ENCODE measurements around the gene EBLN1.
A peak's percentile ranks its signal among the peaks of the same experiment; 100 is the strongest.

Gene EBLN1

GRCh38 chr10:22217842-22218241, at the start of gene EBLN1:
TSS of gene EBLN1 (minus strand) at chr10:22218015. CDS start at chr10:22209983, 8,032 bp downstream.
- DNase-seq (ENCODE audit: low spot score), result no peak

GRCh38 chr10:22265839-22266537, 48.2 kb upstream of the EBLN1 start:
- DNase-seq (ENCODE audit: low spot score), result no peak

DNA sequence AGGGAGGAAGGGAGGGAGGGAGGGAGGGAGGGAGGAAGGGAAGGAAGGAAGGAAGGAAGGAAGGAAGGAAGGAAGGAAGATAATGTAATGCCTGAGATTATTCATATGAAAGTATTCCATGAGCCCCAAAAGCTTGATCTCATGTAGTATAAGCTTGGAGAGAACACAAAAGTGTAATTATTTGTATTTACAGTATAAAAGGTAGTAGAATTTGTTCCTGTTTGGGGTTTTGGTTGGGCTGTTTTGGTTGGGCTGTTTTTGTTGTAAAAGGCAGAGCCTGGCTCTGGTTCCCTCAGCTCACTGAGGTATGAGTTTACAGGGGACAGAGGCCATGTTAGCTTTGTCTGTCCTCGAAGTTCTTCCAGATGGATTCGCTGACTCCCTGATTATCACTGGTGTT, 45.3 kb upstream of the EBLN1 start:
- no peak for DNase-seq (ENCODE audit: low spot score)

DNA sequence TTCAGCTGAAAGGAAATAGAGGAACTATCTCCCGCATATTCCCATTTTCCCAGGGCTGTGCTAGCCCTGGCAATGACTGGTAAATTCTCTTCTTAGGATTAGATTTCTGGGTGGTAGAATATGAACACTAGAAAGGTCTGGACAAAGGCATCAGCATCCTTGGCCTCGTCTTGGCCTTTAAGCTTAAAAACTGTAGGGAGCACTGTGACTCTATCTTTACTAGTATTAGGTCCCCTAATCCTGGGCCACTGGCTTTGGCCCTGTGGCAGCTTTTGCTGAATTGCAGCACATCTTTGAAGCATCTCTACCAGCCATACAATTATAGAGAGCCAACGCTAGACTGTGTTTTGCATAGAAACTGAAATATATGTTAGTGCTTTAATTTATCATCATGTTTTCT, 41.5 kb upstream of the EBLN1 start:
- peak; percentile 34 for DNase-seq (ENCODE audit: low spot score)

GRCh38 chr10:22258471-22258870, 40.7 kb upstream of the EBLN1 start:
- DNase-seq (ENCODE audit: low spot score), result no peak

DNA sequence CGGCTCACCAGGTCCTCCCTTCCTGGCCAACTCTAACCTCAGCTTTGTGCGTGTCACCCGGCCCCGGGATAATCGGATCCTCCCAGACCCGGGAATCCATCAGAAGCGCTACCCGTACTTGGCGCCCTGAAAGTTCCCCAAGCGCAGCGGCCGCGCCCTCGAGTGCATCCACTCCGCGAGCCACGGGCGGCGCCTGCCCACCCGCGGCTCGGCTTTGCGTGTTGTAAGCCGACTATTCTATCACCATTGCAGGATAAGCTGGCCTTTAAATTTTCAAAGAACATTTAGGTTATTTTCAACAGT, 35.7 kb upstream of the EBLN1 start:
- DNase-seq (ENCODE audit: low spot score), result no peak

DNA sequence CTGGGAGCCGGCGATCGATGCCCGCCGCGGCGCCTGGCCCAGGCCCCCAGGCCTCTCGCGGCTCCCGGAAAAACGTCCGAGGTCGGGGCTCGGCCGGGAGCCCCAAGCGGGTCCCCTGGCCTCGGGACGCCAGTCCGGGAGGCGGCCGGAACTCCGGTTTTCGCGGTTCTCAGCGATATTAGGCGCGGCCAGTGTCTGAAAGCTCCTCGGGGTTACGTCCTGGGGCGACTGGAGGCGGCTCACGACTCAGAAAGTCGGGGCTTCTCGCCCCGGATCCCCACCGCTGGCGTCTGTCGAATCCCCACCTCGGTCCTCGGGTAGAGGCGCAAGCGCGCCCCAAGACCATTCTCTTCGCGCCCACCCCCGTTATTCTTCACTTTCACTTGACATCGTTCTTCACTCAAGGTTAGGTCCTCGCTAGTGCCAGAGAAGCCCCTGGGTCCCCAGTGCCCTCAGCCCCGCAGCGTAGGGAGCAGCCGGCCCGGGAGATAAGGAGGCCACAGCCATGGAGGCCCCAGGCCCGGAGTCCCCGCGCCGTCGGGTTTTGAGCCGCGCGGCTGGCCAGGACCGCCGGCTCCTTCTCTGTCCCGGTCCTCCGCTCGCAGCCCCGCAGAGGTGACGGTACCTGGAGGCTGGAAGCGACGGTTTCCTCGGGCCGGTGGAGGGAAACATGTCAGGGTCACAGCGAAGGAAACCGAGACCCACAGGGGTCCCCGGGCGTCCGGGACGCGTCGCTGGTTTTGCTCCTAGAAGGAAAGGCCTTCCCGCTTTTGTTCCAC, 35.2 kb upstream of the EBLN1 start:
- DNase-seq (ENCODE audit: low spot score), result no peak

DNA sequence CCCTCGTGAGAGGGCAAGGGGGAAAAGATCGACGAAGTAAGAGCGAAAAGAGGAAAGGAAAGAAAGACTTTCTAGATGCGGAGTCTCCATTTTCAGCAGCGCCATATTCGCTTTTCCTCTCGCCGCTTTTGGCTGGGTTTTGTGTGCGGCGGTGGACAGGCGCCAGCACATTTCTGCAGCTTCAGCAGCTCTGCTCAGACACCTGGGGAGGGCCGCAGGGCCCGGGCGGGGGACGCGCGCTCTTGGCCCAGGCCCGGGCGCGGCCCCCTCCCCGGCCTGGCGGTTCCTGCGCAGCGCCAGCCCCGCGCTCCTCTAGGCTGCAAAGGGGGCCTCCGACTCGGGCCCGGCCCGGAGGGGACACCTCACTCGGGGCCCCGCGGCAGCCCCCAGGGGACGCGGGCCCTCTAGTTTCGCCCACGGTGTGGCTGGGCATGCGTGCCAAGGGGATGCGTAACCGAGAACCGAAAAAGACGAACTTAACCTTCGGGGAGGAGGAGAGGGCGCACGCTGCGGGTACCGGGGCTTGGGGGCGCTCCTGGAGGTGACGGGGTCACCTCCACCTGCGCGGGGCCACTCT, 34.5 kb upstream of the EBLN1 start:
- no peak for DNase-seq (ENCODE audit: low spot score)

DNA sequence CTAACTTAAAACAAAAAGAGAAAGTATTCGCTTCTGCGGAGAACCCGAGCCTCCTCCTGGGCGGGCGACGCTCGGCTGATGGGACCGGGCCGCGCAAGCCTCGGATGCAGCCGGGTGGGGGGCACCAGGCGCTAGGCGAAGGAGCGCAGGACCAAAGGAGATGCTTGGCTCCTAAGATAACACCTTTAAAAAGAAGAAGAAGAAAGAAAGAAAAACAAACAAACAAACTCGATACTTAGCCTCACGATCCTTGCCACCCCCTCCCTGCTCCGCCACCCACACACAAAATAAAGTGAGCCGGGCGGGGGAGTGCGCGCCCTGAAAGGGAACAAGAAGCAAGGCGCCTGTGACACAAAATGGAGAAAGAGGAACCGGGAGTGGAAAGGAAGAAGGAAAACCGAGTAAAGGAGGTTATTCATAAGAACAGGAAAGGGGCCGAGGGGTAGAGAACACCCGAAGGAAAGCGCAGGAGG, 34.0 kb upstream of the EBLN1 start:
- peak; percentile 18 for DNase-seq (ENCODE audit: low spot score)

DNA sequence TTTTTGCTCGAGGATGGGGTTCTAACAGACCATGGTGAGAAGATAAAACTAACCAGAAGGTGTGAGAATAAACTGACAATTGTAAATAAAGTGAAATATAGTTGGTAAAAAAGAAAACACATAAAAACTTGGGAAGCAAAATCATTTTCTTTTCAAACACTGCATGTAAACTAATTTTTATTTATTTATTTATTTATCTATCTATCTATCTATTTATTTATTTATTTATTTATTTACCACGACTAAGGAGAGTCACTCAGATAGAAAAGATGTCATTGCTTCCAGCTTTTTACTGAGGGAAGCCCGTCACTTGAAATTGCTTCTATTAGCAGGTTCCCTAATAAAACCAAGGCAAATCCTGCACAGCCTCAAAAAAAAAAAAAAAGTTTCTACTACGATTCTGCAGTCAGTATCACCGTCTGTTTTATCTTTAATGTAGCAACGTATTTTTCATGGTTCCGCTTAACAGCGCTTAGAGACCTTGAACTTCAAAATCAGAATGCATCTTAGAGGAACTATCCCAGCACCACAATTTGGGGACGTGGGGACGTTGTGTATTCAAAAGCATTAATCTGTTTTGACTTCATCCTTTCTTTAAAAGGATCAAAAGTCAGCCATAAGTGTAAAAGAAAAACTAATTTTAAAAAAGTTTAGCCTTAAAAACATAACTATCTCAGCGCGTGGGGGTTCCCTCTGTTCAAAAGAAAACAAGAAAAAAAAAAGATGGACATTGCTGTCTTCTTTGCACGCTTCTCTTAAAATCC, 33.3 kb upstream of the EBLN1 start:
- no peak for DNase-seq (ENCODE audit: low spot score)

- no peak for DNase-seq (ENCODE audit: low spot score)
Observed at GRCh38 chr10:22247636-22248035, 29.8 kb upstream of the EBLN1 start.

GRCh38 chr10:22246680-22247391, 29.0 kb upstream of the EBLN1 start:
- DNase-seq (ENCODE audit: low spot score), result no peak

DNA sequence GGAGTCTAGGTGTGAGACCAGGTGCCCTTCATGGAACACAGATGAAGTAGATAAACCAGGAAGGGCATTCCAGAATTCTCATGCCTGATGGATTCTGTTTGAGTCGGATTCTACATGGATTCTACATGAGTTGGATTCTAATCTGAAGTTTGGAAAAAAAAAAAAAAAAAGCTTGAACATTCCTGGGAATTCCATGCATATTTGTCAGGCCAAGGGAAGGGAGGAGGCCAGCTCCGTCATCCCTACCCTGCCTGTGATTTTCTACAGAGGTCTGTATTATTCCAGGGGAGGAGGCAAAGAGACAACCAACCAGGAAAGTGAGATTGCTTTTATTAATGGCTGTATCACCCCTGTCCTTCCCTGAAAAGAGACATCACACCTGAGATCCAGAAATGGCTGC, 27.8 kb upstream of the EBLN1 start:
- no peak for DNase-seq (ENCODE audit: low spot score)

GRCh38 chr10:22244855-22245254, 27.0 kb upstream of the EBLN1 start:
- no peak for DNase-seq (ENCODE audit: low spot score)

DNA sequence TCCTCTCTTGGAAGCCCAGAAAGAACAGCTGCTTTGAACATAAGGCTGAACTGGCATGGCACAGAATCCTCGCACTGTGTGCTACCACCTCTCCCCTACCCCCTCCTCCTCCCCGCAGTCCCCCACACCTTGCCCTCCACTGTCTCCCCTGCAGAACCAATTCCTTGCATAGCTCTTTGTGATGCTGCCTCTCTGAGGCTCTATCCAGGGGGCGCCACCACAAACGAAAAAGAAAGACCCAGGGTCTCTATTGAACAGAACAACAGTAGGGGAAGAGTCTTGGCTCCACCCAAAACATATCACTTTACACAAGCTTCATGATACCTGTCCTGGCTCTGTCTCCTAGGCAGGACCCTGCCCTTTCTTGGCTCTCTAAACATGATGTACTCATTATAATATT, 26.2 kb upstream of the EBLN1 start:
- DNase-seq (ENCODE audit: low spot score), result peak; percentile 27

DNA sequence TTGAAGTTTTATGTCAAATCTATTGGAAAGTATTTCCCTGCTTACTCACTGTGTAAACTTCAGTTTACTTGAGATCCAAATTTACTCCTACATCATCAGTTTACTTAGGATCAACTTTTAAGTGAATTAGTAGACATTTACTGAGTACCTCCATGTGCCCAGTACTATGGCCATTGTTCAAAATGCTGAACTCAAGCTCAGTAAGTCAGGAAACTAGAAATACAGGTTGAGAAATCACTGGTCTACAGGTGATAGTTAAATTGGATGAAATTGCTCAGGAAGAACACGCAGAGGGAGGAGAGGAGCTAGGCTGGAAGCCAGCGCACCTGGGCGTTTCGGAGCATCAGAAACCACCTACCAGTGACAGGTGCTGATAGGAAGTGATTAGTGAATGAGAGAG, 25.5 kb upstream of the EBLN1 start:
- no peak for DNase-seq (ENCODE audit: low spot score)

DNA sequence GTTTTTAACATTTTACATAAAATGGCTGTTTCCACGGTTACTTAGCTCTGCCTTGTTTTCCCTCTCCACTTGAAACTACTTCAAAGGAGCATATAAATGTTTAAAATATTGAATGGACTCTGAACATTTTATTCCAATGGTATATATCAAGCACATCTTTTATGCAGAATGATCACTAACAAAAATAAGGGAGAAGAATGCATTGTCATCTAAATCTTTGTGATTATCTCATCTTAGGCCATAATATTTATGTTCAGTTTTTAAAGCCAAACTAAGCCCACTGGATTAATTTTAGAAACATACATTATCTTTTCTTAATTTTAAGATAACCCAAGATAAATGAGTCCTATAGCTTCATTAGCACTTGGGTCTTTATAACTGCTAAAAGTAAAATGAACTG, 13.4 kb upstream of the EBLN1 start:
- no peak for DNase-seq (ENCODE audit: low spot score)

DNA sequence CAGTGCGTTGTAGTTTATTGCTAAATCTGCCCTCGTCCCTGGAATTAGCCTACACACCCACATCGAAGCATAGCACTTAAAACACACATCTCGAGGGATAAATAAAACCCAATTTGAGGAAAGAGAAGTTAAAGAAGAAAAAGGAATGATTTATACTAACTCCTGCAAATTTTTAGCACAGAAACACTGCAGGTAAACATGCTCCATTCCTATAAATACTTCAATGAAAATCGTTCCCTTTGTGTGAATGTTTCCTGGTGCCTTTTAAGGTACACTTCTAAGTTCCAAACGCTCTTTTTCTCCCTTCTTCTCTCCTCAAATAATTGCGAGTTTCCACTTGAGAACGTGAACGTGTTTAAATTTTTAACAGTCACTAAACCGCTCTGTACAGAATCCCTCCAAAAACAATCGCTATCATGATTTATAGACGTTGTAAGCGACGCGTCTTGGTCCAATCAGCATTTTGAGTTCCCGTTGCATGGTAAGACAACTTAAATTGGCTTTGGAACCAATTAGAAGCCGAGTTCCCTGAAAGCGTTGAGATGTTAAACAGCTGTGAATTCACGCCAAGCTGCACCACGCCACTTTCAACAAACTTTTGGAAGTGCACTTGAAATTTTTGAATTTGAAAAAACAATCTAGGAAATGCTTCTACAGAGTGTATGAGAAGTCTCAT, 12.5 kb upstream of the EBLN1 start:
- DNase-seq (ENCODE audit: low spot score), result peak; percentile 92

DNA sequence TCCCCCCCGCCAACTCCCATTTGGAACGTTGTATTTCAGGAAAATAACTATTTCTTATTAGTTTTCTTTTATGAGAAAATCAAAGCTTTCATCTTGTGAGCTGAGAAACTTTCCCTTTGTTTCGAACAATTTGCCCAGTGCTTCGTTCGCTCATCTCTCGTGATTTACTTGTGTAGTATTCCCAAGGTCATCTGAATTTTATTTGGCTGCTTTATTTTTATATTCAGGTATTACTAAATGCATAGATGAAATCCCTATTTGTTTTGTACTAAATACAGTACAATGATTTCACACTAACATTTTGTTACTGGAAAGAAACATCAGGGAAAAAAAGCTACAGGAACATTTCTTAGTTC, 12.0 kb upstream of the EBLN1 start:
- peak; percentile 53 for DNase-seq (ENCODE audit: low spot score)

DNA sequence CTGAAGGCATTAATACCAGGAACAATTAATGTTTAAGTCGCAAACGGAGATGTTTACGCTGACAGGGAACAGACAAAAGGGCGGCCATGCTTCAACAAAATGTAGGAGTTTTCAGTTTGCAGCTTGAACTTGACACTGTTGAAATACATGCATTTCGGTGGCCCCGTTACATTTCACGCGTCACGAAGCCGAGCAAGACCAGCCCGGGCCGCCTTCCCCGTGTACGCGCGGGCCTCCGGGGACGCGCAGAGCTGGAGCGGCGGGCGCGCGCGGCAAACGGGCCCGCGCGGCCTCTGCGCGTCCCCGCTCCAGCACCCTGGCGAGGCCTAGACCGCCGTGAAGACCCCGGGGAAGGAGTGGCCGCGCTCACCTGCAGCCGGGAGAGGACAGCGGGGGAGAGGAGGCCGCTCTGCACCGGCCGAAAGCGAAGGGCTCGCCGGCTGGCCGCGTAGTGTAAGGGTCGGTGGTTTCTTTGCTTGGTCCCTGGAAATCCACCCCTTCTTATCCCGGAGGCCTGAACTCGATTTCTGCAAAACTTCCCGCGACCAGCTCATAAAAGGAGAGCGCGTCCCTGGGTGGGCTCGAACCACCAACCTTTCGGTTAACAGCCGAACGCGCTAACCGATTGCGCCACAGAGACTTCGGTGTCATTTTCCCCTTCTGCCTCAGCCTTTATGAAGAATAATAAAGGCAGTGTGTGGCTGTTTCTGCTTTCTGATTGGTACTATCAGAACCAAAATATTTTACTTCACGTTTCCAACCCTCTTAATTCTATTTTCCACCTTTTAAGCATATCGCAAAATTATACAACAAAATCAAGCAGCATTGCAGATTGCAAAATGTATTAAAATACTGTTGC, 11.4 kb upstream of the EBLN1 start:
- DNase-seq (ENCODE audit: low spot score), result peak; percentile 94
